GM23338 (cell line): ENCODE results near the gene TXN. TPM values are rescaled to one million over a fixed set of nuclear protein-coding genes. Genes with fewer than 3 reads are reported as not detected.

ENCODE experiments used
- ATAC-seq: fragments of 200-7000 bp; cut with Tn5 transposase; 3 replicates; pipeline ENCODE4 v1.9.1; 2020
- DNase-seq: peaks from one replicate; pipeline ENCODE4 v3.0.0-alpha.2; 2015; ENCODE audit warnings: low spot score
- H2AFZ ChIP-seq: fragments of 200-600 bp; sonication (generic); 2 replicates; pipeline ENCODE4 v1.8.0; 2016; ENCODE audit warnings: antibody characterized with exemption, mild to moderate bottlenecking, moderate library complexity
- H3F3A ChIP-seq: fragments of 200-600 bp; sonication (generic); replicated peaks from 2 replicates; pipeline ENCODE4 v1.8.0; 2017; ENCODE audit warnings: antibody characterized with exemption, mixed run types, low read depth
- H3K27ac ChIP-seq: fragments of 200-600 bp; sonication (generic); 2 replicates; pipeline ENCODE4 v1.6.1; 2016; ENCODE audit warnings: low read depth
- H3K27me3 ChIP-seq: fragments of 200-600 bp; sonication (generic); 2 replicates; pipeline ENCODE4 v1.8.0; 2016; ENCODE audit warnings: mild to moderate bottlenecking, mixed run types, moderate library complexity; ENCODE audit not compliant: insufficient read depth
- H3K36me3 ChIP-seq: fragments of 200-600 bp; sonication (generic); 2 replicates; pipeline ENCODE4 v1.8.0; 2016; ENCODE audit warnings: mild to moderate bottlenecking; ENCODE audit not compliant: insufficient read depth
- H3K4me1 ChIP-seq: fragments of 200-600 bp; sonication (generic); 2 replicates; pipeline ENCODE4 v1.8.0; 2016; ENCODE audit warnings: mild to moderate bottlenecking, moderate library complexity; ENCODE audit not compliant: insufficient read depth
- H3K4me2 ChIP-seq: fragments of 200-600 bp; sonication (generic); 2 replicates; pipeline ENCODE4 v1.7.1; 2017; ENCODE audit warnings: mixed run types
- H3K4me3 ChIP-seq: fragments of 200-600 bp; sonication (generic); 2 replicates; pipeline ENCODE4 v1.6.1; 2016; ENCODE audit warnings: mixed run types
- H3K79me2 ChIP-seq: fragments of 200-600 bp; sonication (generic); replicated peaks from 2 replicates; pipeline ENCODE4 v1.8.0; 2017; ENCODE audit warnings: mild to moderate bottlenecking; ENCODE audit not compliant: insufficient read depth
- H3K9me2 ChIP-seq: fragments of 200-600 bp; sonication (generic); 2 replicates; pipeline ENCODE4 v1.8.0; 2017; ENCODE audit not compliant: insufficient read depth
- H4K20me1 ChIP-seq: fragments of 200-600 bp; sonication (generic); replicated peaks from 2 replicates; pipeline ENCODE4 v1.8.0; 2017; ENCODE audit warnings: mild to moderate bottlenecking; ENCODE audit not compliant: insufficient read depth
- H3K27ac Mint-ChIP-seq: 2 replicates; pipeline ENCODE4 v1.8.0; 2020; ENCODE audit warnings: inconsistent platforms, mild to moderate bottlenecking, moderate library complexity, mixed read lengths
- H3K27me3 Mint-ChIP-seq: 3 replicates; pipeline ENCODE4 v1.8.0; 2022; ENCODE audit warnings: low read depth, mild to moderate bottlenecking, moderate library complexity, mixed read lengths, inconsistent platforms; ENCODE audit not compliant: insufficient read depth, poor library complexity
- H3K36me3 Mint-ChIP-seq: 3 replicates; pipeline ENCODE4 v1.8.0; 2021; ENCODE audit warnings: low read depth, mild to moderate bottlenecking, inconsistent platforms, moderate library complexity, mixed read lengths
- H3K4me1 Mint-ChIP-seq: 3 replicates; pipeline ENCODE4 v1.8.0; 2020; ENCODE audit warnings: mild to moderate bottlenecking, inconsistent platforms, mixed read lengths
- H3K4me3 Mint-ChIP-seq: 3 replicates; pipeline ENCODE4 v1.8.0; 2021; ENCODE audit warnings: moderate library complexity, mild to moderate bottlenecking, inconsistent platforms, mixed read lengths
- H3K9me3 Mint-ChIP-seq: 3 replicates; pipeline ENCODE4 v1.8.0; 2020; ENCODE audit warnings: moderate library complexity, mild to moderate bottlenecking, inconsistent platforms, mixed read lengths
- CREB1 ChIP-seq: fragments of 250-450 bp; sonication (Bioruptor Pico); IDR thresholded peaks from 2 replicates; pipeline ENCODE4 v1.5.0; 2020; ENCODE audit warnings: low read depth, mild to moderate bottlenecking, moderate library complexity
- EZH2 ChIP-seq: fragments of 200-600 bp; sonication (generic); IDR thresholded peaks from one replicate; pipeline ENCODE4 v1.8.0; 2017; ENCODE audit warnings: antibody characterized with exemption, mild to moderate bottlenecking, low read depth; ENCODE audit not compliant: unreplicated experiment
- EZH2phosphoT487 ChIP-seq: fragments of 200-600 bp; sonication (generic); IDR thresholded peaks from one replicate; pipeline ENCODE4 v1.8.1; 2018; ENCODE audit warnings: antibody characterized with exemption; ENCODE audit not compliant: unreplicated experiment
- JUNB ChIP-seq: IDR thresholded peaks from one replicate; pipeline ENCODE4 v1.6.1; 2016; ENCODE audit warnings: antibody characterized with exemption; ENCODE audit not compliant: unreplicated experiment
- NANOG ChIP-seq: IDR thresholded peaks from 2 replicates; pipeline ENCODE4 v1.6.1; 2016; ENCODE audit warnings: antibody characterized with exemption, borderline replicate concordance
- POLR2AphosphoS5 ChIP-seq: IDR thresholded peaks from 2 replicates; pipeline ENCODE4 v1.6.1; 2016; ENCODE audit warnings: antibody characterized with exemption, low read depth
- STAT1 ChIP-seq: IDR thresholded peaks from one replicate; pipeline ENCODE4 v1.6.1; 2016; ENCODE audit warnings: antibody characterized with exemption; ENCODE audit not compliant: unreplicated experiment
- ZNF114 ChIP-seq: fragments of 250-450 bp; sonication (Bioruptor Pico); IDR thresholded peaks from 2 replicates; pipeline ENCODE4 v1.5.0; 2020; ENCODE audit warnings: mild to moderate bottlenecking, moderate library complexity
- ZNF331 ChIP-seq: fragments of 250-450 bp; sonication (Bioruptor Pico); IDR thresholded peaks from 2 replicates; pipeline ENCODE4 v1.5.0; 2020; ENCODE audit warnings: low read depth, mild to moderate bottlenecking, moderate library complexity
- polyA plus RNA-seq: library from polyadenylated mRNA; unstranded; fragments of >200 nt; fragmentation: Nextera tagmentation; extraction: Ambion mirVana; gene quantifications from 2 replicates; pipeline ENCODE4 v1.2.1, GENCODE V29; 2016
- total RNA-seq: library from RNA; depleted of rRNA; stranded (reverse); fragments of >200 nt; shearing (Covaris generic); gene quantifications from 2 replicates; pipeline ENCODE4 v1.2.3, GENCODE V29; 2014
- TF ChIP-seq, protein P1 (sequence below): IDR thresholded peaks from 2 replicates; pipeline ENCODE4 v1.6.1; 2016; ENCODE audit warnings: antibody characterized with exemption
- TF ChIP-seq, protein P2 (sequence below), 2 experiments: fragments of 200-600 bp in 1 of 2; sonication (generic) in 1 of 2; conservative IDR thresholded peaks; 2 replicates each; pipeline versions ENCODE4 v1.5.1 to v1.6.1; 2016 to 2017; ENCODE audit warnings: antibody characterized with exemption in 2 of 2, low read depth in 2 of 2, mild to moderate bottlenecking in 2 of 2, moderate library complexity in 1 of 2
- TF ChIP-seq, protein P3 (sequence below): fragments of 250-450 bp; sonication (Bioruptor Pico); IDR thresholded peaks from 2 replicates; pipeline ENCODE4 v1.5.0; 2020; ENCODE audit warnings: mild to moderate bottlenecking, moderate library complexity

TXN gene
- total and polyA plus RNA-seq, 2 experiments from 2014 or later = 177 to 1,031 TPM

DNA sequence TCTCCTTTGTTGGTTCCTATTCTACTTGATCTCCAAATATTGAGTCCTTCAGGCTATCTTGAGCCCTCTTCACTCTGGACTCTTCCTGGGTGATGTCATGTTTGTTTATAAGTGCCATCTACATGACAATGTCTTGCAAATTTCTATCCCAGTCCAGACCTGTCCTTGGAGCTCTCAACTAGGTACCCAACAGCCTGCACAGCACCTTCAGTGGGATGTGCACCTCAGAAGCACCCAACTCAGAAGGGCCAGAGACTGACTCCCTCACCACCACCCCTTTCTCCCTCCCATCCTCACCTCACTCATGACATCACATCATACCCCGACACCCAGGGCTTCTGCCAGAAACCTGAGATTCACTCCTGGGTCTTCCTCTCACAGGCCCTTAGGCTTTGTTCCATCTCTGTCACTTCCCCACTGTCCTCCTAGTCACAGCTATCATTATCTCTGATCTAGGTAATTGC lies 14.4 kb downstream of the TXN start:
- Histone ChIP-seq H3K27me3 (no peaks in the 10 kb centered on the region), H2AFZ (no peak overlapping the region), H3K79me2 (peaks cover 5% of the 10 kb centered on the region; the same call in 1 of the 2 replicates), H3K4me3 (no peak overlapping the region), H3K27ac (no peak overlapping the region), H3K9me2 (peaks cover 5% of the 10 kb centered on the region; the same call in 1 of the 2 replicates), H3K36me3 (no peaks in the 10 kb centered on the region; the same call in none of the 2 replicates), H4K20me1 (peaks cover 4% of the 10 kb centered on the region), H3K4me1 (no peaks in the 10 kb centered on the region), H3K4me2 (no peak overlapping the region), H3F3A (no peaks in the 10 kb centered on the region)
- no peak for DNase-seq
- no peak for TF ChIP-seq STAT1
- TF ChIP-seq CREB1 (CRISPR knock-in tag) = 0 out of 2 replicates have a peak, but pooled peaks have one; percentile 13
- H3K4me3 Mint-ChIP-seq = no peak overlapping the region
- H3K27ac Mint-ChIP-seq = no peak overlapping the region
- H3K36me3 Mint-ChIP-seq = peaks cover 30% of the 10 kb centered on the region; the same call in 2 of the 3 replicates
- H3K4me1 Mint-ChIP-seq = peaks cover 3% of the 10 kb centered on the region; the same call in 2 of the 3 replicates
- ATAC-seq = no peak; the same call in none of the 3 replicates
- no peaks in the 10 kb centered on the region for H3K27me3 Mint-ChIP-seq
- peaks cover 1% of the 10 kb centered on the region; the same call in 1 of the 3 replicates for H3K9me3 Mint-ChIP-seq

DNA sequence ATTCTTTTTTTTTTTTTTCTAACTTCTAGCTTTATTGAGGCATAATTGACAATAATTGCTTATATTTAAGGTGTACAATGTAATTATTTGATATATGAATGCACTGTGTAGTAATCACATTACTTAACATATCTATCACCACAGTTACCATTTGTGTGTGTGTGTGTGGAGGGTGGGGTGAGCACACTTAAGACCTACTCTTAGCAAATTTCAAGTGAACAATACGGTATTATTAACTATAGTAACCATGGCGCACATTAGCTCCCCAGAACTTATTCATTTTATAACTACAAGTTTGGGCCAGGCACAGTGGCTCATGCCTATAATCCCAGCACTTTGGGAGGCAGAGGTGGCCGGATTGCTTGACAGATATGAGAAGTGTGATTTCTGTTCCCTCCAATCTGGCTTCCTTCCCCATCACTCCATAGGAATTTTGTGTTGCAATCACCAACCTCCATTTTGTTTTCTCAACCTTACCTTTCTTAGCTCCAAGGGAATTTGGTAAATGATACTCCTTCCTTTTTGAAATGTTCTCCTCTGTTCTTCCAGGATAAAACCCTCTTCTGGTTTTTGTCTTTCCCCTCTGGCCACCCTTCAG lies 14.9 kb downstream of the TXN start:
- H3K27me3 ChIP-seq = no peaks in the 10 kb centered on the region
- H4K20me1 ChIP-seq = peaks cover 3% of the 10 kb centered on the region; the same call in 1 of the 2 replicates
- H3K36me3 Mint-ChIP-seq = peaks cover 28% of the 10 kb centered on the region
- H3K4me3 ChIP-seq = no peak overlapping the region
- peaks cover 5% of the 10 kb centered on the region; the same call in 1 of the 2 replicates for H3K9me2 ChIP-seq
- H3K27me3 Mint-ChIP-seq = no peaks in the 10 kb centered on the region
- peaks cover 7% of the 10 kb centered on the region for H3K9me3 Mint-ChIP-seq
- H3K4me3 Mint-ChIP-seq = no peak overlapping the region
- no peak overlapping the region for H3K4me2 ChIP-seq
- peaks cover 3% of the 10 kb centered on the region; the same call in 2 of the 3 replicates for H3K4me1 Mint-ChIP-seq
- H3K36me3 ChIP-seq = no peaks in the 10 kb centered on the region; the same call in none of the 2 replicates
- ATAC-seq (no peak), DNase-seq (no peak)
- no peaks in the 10 kb centered on the region for H3F3A ChIP-seq
- no peaks in the 10 kb centered on the region for H3K4me1 ChIP-seq
- no peak overlapping the region for H3K27ac Mint-ChIP-seq
- no peak overlapping the region for H3K27ac ChIP-seq
- H2AFZ ChIP-seq = no peak overlapping the region
- H3K79me2 ChIP-seq = no peaks in the 10 kb centered on the region
- TF ChIP-seq, protein P1, sequence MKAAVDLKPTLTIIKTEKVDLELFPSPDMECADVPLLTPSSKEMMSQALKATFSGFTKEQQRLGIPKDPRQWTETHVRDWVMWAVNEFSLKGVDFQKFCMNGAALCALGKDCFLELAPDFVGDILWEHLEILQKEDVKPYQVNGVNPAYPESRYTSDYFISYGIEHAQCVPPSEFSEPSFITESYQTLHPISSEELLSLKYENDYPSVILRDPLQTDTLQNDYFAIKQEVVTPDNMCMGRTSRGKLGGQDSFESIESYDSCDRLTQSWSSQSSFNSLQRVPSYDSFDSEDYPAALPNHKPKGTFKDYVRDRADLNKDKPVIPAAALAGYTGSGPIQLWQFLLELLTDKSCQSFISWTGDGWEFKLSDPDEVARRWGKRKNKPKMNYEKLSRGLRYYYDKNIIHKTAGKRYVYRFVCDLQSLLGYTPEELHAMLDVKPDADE = no peak
- TF ChIP-seq ZNF114 (CRISPR knock-in tag) (no peak), POLR2AphosphoS5 (no peak), EZH2phosphoT487 (no peak), STAT1 (no peak), EZH2 (no peak), NANOG (no peak), ZNF331 (no peak), CREB1 (CRISPR knock-in tag) (no peak), JUNB (no peak)
- TF ChIP-seq, protein P2, sequence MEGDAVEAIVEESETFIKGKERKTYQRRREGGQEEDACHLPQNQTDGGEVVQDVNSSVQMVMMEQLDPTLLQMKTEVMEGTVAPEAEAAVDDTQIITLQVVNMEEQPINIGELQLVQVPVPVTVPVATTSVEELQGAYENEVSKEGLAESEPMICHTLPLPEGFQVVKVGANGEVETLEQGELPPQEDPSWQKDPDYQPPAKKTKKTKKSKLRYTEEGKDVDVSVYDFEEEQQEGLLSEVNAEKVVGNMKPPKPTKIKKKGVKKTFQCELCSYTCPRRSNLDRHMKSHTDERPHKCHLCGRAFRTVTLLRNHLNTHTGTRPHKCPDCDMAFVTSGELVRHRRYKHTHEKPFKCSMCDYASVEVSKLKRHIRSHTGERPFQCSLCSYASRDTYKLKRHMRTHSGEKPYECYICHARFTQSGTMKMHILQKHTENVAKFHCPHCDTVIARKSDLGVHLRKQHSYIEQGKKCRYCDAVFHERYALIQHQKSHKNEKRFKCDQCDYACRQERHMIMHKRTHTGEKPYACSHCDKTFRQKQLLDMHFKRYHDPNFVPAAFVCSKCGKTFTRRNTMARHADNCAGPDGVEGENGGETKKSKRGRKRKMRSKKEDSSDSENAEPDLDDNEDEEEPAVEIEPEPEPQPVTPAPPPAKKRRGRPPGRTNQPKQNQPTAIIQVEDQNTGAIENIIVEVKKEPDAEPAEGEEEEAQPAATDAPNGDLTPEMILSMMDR (conservative IDR thresholded peaks at IDR 0.05; ENCODE audit: low read depth in 2 of 2) = no peak
- TF ChIP-seq, protein P3, sequence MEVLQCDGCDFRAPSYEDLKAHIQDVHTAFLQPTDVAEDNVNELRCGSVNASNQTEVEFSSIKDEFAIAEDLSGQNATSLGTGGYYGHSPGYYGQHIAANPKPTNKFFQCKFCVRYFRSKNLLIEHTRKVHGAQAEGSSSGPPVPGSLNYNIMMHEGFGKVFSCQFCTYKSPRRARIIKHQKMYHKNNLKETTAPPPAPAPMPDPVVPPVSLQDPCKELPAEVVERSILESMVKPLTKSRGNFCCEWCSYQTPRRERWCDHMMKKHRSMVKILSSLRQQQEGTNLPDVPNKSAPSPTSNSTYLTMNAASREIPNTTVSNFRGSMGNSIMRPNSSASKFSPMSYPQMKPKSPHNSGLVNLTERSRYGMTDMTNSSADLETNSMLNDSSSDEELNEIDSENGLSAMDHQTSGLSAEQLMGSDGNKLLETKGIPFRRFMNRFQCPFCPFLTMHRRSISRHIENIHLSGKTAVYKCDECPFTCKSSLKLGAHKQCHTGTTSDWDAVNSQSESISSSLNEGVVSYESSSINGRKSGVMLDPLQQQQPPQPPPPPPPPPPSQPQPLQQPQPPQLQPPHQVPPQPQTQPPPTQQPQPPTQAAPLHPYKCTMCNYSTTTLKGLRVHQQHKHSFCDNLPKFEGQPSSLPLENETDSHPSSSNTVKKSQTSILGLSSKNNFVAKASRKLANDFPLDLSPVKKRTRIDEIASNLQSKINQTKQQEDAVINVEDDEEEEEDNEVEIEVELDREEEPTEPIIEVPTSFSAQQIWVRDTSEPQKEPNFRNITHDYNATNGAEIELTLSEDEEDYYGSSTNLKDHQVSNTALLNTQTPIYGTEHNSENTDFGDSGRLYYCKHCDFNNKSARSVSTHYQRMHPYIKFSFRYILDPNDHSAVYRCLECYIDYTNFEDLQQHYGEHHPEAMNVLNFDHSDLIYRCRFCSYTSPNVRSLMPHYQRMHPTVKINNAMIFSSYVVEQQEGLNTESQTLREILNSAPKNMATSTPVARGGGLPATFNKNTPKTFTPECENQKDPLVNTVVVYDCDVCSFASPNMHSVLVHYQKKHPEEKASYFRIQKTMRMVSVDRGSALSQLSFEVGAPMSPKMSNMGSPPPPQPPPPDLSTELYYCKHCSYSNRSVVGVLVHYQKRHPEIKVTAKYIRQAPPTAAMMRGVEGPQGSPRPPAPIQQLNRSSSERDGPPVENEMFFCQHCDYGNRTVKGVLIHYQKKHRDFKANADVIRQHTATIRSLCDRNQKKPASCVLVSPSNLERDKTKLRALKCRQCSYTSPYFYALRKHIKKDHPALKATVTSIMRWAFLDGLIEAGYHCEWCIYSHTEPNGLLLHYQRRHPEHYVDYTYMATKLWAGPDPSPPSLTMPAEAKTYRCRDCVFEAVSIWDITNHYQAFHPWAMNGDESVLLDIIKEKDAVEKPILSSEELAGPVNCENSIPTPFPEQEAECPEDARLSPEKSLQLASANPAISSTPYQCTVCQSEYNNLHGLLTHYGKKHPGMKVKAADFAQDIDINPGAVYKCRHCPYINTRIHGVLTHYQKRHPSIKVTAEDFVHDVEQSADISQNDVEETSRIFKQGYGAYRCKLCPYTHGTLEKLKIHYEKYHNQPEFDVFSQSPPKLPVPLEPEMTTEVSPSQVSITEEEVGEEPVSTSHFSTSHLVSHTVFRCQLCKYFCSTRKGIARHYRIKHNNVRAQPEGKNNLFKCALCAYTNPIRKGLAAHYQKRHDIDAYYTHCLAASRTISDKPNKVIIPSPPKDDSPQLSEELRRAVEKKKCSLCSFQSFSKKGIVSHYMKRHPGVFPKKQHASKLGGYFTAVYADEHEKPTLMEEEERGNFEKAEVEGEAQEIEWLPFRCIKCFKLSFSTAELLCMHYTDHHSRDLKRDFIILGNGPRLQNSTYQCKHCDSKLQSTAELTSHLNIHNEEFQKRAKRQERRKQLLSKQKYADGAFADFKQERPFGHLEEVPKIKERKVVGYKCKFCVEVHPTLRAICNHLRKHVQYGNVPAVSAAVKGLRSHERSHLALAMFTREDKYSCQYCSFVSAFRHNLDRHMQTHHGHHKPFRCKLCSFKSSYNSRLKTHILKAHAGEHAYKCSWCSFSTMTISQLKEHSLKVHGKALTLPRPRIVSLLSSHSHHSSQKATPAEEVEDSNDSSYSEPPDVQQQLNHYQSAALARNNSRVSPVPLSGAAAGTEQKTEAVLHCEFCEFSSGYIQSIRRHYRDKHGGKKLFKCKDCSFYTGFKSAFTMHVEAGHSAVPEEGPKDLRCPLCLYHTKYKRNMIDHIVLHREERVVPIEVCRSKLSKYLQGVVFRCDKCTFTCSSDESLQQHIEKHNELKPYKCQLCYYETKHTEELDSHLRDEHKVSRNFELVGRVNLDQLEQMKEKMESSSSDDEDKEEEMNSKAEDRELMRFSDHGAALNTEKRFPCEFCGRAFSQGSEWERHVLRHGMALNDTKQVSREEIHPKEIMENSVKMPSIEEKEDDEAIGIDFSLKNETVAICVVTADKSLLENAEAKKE (CRISPR knock-in tag) = no peak
